GM23338 (cell line): ENCODE data around the gene SND1. TPM values are rescaled to one million over a fixed set of nuclear protein-coding genes. Genes with fewer than 3 reads are reported as not detected.

Experiments
- ATAC-seq: fragments of 200-7000 bp; cut with Tn5 transposase; 3 replicates; pipeline ENCODE4 v1.9.1; 2020
- DNase-seq: peaks from one replicate; pipeline ENCODE4 v3.0.0-alpha.2; 2015; ENCODE audit warnings: low spot score
- H2AFZ ChIP-seq: fragments of 200-600 bp; sonication (generic); 2 replicates; pipeline ENCODE4 v1.8.0; 2016; ENCODE audit warnings: antibody characterized with exemption, mild to moderate bottlenecking, moderate library complexity
- H3F3A ChIP-seq: fragments of 200-600 bp; sonication (generic); replicated peaks from 2 replicates; pipeline ENCODE4 v1.8.0; 2017; ENCODE audit warnings: antibody characterized with exemption, mixed run types, low read depth
- H3K27ac ChIP-seq: fragments of 200-600 bp; sonication (generic); 2 replicates; pipeline ENCODE4 v1.6.1; 2016; ENCODE audit warnings: low read depth
- H3K27me3 ChIP-seq: fragments of 200-600 bp; sonication (generic); 2 replicates; pipeline ENCODE4 v1.8.0; 2016; ENCODE audit warnings: mild to moderate bottlenecking, mixed run types, moderate library complexity; ENCODE audit not compliant: insufficient read depth
- H3K36me3 ChIP-seq: fragments of 200-600 bp; sonication (generic); 2 replicates; pipeline ENCODE4 v1.8.0; 2016; ENCODE audit warnings: mild to moderate bottlenecking; ENCODE audit not compliant: insufficient read depth
- H3K4me1 ChIP-seq: fragments of 200-600 bp; sonication (generic); 2 replicates; pipeline ENCODE4 v1.8.0; 2016; ENCODE audit warnings: mild to moderate bottlenecking, moderate library complexity; ENCODE audit not compliant: insufficient read depth
- H3K4me2 ChIP-seq: fragments of 200-600 bp; sonication (generic); 2 replicates; pipeline ENCODE4 v1.7.1; 2017; ENCODE audit warnings: mixed run types
- H3K4me3 ChIP-seq: fragments of 200-600 bp; sonication (generic); 2 replicates; pipeline ENCODE4 v1.6.1; 2016; ENCODE audit warnings: mixed run types
- H3K79me2 ChIP-seq: fragments of 200-600 bp; sonication (generic); replicated peaks from 2 replicates; pipeline ENCODE4 v1.8.0; 2017; ENCODE audit warnings: mild to moderate bottlenecking; ENCODE audit not compliant: insufficient read depth
- H3K9me2 ChIP-seq: fragments of 200-600 bp; sonication (generic); 2 replicates; pipeline ENCODE4 v1.8.0; 2017; ENCODE audit not compliant: insufficient read depth
- H4K20me1 ChIP-seq: fragments of 200-600 bp; sonication (generic); replicated peaks from 2 replicates; pipeline ENCODE4 v1.8.0; 2017; ENCODE audit warnings: mild to moderate bottlenecking; ENCODE audit not compliant: insufficient read depth
- H3K27ac Mint-ChIP-seq: 2 replicates; pipeline ENCODE4 v1.8.0; 2020; ENCODE audit warnings: inconsistent platforms, mild to moderate bottlenecking, moderate library complexity, mixed read lengths
- H3K27me3 Mint-ChIP-seq: 3 replicates; pipeline ENCODE4 v1.8.0; 2022; ENCODE audit warnings: low read depth, mild to moderate bottlenecking, moderate library complexity, mixed read lengths, inconsistent platforms; ENCODE audit not compliant: insufficient read depth, poor library complexity
- H3K36me3 Mint-ChIP-seq: 3 replicates; pipeline ENCODE4 v1.8.0; 2021; ENCODE audit warnings: low read depth, mild to moderate bottlenecking, inconsistent platforms, moderate library complexity, mixed read lengths
- H3K4me1 Mint-ChIP-seq: 3 replicates; pipeline ENCODE4 v1.8.0; 2020; ENCODE audit warnings: mild to moderate bottlenecking, inconsistent platforms, mixed read lengths
- H3K4me3 Mint-ChIP-seq: 3 replicates; pipeline ENCODE4 v1.8.0; 2021; ENCODE audit warnings: moderate library complexity, mild to moderate bottlenecking, inconsistent platforms, mixed read lengths
- H3K9me3 Mint-ChIP-seq: 3 replicates; pipeline ENCODE4 v1.8.0; 2020; ENCODE audit warnings: moderate library complexity, mild to moderate bottlenecking, inconsistent platforms, mixed read lengths
- EZH2phosphoT487 ChIP-seq: fragments of 200-600 bp; sonication (generic); IDR thresholded peaks from one replicate; pipeline ENCODE4 v1.8.1; 2018; ENCODE audit warnings: antibody characterized with exemption; ENCODE audit not compliant: unreplicated experiment
- JUNB ChIP-seq: IDR thresholded peaks from one replicate; pipeline ENCODE4 v1.6.1; 2016; ENCODE audit warnings: antibody characterized with exemption; ENCODE audit not compliant: unreplicated experiment
- STAT1 ChIP-seq: IDR thresholded peaks from one replicate; pipeline ENCODE4 v1.6.1; 2016; ENCODE audit warnings: antibody characterized with exemption; ENCODE audit not compliant: unreplicated experiment
- ZNF114 ChIP-seq: fragments of 250-450 bp; sonication (Bioruptor Pico); IDR thresholded peaks from 2 replicates; pipeline ENCODE4 v1.5.0; 2020; ENCODE audit warnings: mild to moderate bottlenecking, moderate library complexity
- polyA plus RNA-seq: library from polyadenylated mRNA; unstranded; fragments of >200 nt; fragmentation: Nextera tagmentation; extraction: Ambion mirVana; gene quantifications from 2 replicates; pipeline ENCODE4 v1.2.1, GENCODE V29; 2016
- total RNA-seq: library from RNA; depleted of rRNA; stranded (reverse); fragments of >200 nt; shearing (Covaris generic); gene quantifications from 2 replicates; pipeline ENCODE4 v1.2.3, GENCODE V29; 2014
- TF ChIP-seq, protein P1 (sequence below): fragments of 250-450 bp; sonication (Bioruptor Pico); IDR thresholded peaks from 2 replicates; pipeline ENCODE4 v1.5.0; 2020; ENCODE audit warnings: mild to moderate bottlenecking, moderate library complexity

Gene SND1
- total and polyA plus RNA-seq, 2 experiments from 2014 or later, result 107 to 254 TPM

DNA sequence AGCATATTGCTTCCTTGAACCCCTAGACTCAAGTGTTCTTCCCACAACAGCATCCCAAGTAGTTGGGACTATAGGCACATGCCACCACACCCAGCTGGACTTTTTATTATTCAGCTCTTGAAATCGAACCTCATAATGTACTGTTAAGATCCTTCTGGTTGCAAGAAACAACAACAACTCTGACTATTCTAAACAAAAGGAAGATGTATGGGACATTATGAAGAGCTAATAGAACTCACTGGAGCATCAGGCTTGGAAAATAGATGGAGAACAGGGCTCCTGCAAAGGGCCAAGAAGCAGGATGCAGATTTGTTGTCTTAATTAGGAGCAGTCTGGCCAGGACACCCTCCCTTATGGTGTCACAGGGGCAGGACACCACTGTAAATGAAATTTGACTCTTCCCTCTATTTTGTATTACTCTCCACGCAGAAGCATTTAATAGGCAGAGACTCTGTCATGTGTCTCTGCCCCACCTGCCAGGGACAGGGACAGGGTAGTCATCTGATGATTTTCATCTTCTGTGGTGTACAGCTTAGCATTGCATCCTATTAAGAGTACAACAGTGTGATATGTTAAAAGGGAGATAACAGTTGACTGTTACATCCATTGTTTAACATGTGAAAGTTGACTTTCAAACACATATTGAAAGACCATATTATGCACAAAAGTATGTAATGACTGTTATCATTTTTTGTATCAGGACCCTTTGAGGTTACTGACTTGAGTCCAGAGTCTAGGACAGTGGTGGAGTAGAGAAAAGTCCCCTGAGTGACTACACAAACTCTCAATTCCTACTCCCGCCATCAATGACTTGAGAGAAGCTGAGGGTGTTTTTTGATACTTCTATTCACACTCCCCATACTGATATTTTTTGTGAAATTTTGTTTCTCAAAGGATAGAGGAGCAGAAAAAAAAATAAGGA is 222.0 kb downstream of the SND1 start:
- H3K79me2 ChIP-seq, result peaks cover 43% of the 10 kb centered on the region
- ATAC-seq, result no peak; the same call in 2 of the 3 replicates
- peaks cover 11% of the 10 kb centered on the region for H3K4me1 Mint-ChIP-seq

More for the DNA sequence above, 222.0 kb downstream of the SND1 start:
- no peak overlapping the region for H3K4me2 ChIP-seq
- H3K27me3 ChIP-seq, result no peaks in the 10 kb centered on the region
- no peaks in the 10 kb centered on the region for H3K36me3 ChIP-seq
- H4K20me1 ChIP-seq, result peaks cover 16% of the 10 kb centered on the region
- no peaks in the 10 kb centered on the region for H3K4me1 ChIP-seq
- no peaks in the 10 kb centered on the region for H3K36me3 Mint-ChIP-seq
- no peaks in the 10 kb centered on the region for H3F3A ChIP-seq
- H3K4me3 ChIP-seq, result no peak overlapping the region
- no peak overlapping the region for H2AFZ ChIP-seq
- DNase-seq, result no peak
- no peaks in the 10 kb centered on the region for H3K9me3 Mint-ChIP-seq
- no peak overlapping the region for H3K27ac Mint-ChIP-seq
- TF ChIP-seq JUNB (no peak), STAT1 (no peak), EZH2phosphoT487 (no peak), ZNF114 (CRISPR knock-in tag) (no peak)
- TF ChIP-seq, protein P1, sequence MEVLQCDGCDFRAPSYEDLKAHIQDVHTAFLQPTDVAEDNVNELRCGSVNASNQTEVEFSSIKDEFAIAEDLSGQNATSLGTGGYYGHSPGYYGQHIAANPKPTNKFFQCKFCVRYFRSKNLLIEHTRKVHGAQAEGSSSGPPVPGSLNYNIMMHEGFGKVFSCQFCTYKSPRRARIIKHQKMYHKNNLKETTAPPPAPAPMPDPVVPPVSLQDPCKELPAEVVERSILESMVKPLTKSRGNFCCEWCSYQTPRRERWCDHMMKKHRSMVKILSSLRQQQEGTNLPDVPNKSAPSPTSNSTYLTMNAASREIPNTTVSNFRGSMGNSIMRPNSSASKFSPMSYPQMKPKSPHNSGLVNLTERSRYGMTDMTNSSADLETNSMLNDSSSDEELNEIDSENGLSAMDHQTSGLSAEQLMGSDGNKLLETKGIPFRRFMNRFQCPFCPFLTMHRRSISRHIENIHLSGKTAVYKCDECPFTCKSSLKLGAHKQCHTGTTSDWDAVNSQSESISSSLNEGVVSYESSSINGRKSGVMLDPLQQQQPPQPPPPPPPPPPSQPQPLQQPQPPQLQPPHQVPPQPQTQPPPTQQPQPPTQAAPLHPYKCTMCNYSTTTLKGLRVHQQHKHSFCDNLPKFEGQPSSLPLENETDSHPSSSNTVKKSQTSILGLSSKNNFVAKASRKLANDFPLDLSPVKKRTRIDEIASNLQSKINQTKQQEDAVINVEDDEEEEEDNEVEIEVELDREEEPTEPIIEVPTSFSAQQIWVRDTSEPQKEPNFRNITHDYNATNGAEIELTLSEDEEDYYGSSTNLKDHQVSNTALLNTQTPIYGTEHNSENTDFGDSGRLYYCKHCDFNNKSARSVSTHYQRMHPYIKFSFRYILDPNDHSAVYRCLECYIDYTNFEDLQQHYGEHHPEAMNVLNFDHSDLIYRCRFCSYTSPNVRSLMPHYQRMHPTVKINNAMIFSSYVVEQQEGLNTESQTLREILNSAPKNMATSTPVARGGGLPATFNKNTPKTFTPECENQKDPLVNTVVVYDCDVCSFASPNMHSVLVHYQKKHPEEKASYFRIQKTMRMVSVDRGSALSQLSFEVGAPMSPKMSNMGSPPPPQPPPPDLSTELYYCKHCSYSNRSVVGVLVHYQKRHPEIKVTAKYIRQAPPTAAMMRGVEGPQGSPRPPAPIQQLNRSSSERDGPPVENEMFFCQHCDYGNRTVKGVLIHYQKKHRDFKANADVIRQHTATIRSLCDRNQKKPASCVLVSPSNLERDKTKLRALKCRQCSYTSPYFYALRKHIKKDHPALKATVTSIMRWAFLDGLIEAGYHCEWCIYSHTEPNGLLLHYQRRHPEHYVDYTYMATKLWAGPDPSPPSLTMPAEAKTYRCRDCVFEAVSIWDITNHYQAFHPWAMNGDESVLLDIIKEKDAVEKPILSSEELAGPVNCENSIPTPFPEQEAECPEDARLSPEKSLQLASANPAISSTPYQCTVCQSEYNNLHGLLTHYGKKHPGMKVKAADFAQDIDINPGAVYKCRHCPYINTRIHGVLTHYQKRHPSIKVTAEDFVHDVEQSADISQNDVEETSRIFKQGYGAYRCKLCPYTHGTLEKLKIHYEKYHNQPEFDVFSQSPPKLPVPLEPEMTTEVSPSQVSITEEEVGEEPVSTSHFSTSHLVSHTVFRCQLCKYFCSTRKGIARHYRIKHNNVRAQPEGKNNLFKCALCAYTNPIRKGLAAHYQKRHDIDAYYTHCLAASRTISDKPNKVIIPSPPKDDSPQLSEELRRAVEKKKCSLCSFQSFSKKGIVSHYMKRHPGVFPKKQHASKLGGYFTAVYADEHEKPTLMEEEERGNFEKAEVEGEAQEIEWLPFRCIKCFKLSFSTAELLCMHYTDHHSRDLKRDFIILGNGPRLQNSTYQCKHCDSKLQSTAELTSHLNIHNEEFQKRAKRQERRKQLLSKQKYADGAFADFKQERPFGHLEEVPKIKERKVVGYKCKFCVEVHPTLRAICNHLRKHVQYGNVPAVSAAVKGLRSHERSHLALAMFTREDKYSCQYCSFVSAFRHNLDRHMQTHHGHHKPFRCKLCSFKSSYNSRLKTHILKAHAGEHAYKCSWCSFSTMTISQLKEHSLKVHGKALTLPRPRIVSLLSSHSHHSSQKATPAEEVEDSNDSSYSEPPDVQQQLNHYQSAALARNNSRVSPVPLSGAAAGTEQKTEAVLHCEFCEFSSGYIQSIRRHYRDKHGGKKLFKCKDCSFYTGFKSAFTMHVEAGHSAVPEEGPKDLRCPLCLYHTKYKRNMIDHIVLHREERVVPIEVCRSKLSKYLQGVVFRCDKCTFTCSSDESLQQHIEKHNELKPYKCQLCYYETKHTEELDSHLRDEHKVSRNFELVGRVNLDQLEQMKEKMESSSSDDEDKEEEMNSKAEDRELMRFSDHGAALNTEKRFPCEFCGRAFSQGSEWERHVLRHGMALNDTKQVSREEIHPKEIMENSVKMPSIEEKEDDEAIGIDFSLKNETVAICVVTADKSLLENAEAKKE, result no peak
- no peaks in the 10 kb centered on the region for H3K9me2 ChIP-seq
- H3K27me3 Mint-ChIP-seq, result no peaks in the 10 kb centered on the region
- H3K27ac ChIP-seq, result no peak overlapping the region
- H3K4me3 Mint-ChIP-seq, result no peak overlapping the region
